HCT116 (cell line): ENCODE measurements around the gene DNAH10. TPM values are rescaled to one million over a fixed set of nuclear protein-coding genes. Genes with fewer than 3 reads are reported as not detected.

Experiments
- ATAC-seq: fragments of 200-7000 bp; cut with Tn5 transposase; 2 replicates; pipeline ENCODE4 v1.9.1; 2020; ENCODE audit warnings: mild to moderate bottlenecking, moderate library complexity
- BruUV-seq: library from RNA; stranded (reverse); fragments of 400-500 nt; replicated peaks from 2 replicates; lab custom pipeline; 2021; lab: Mats Ljungman, UMichigan
- CTCF ChIA-PET: fragments of 300-600 bp; sonication (Branson Sonifier 250); formaldehyde crosslinking; loops from one replicate; lab custom pipeline; 2021; ENCODE audit warnings: antibody characterized with exemption; lab: Charles Lee
- POLR2A ChIA-PET: fragments of 300-600, 350-600 bp; sonication (Branson Sonifier 250); formaldehyde crosslinking; loops from one replicate; lab custom pipeline; 2021; ENCODE audit warnings: antibody characterized with exemption; lab: Charles Lee
- RAD21 ChIA-PET, 2 experiments: fragments of 300-600 bp; sonication (Branson Sonifier 250); formaldehyde crosslinking; loops; one replicate each; lab custom pipeline; 2023; ENCODE audit warnings: low total read pairs in 2 of 2; ENCODE audit not compliant: uncharacterized antibody in 2 of 2, unreplicated experiment in 2 of 2, low non-redundant PET in 1 of 2; lab: Charles Lee
- DNase-seq: peaks from one replicate; pipeline ENCODE4 v3.0.0-alpha.2; 2010; ENCODE audit warnings: low read depth, low spot score
- H2AFZ ChIP-seq: fragments of 200-600 bp; shearing (Covaris generic), sonication (generic); 2 replicates; pipeline ENCODE4 v1.6.1; 2017; ENCODE audit warnings: low read depth, mixed run types, mixed read lengths, antibody characterized with exemption, low read length; ENCODE audit not compliant: poor library complexity, severe bottlenecking
- H3K27ac ChIP-seq: 2 replicates; pipeline ENCODE4 v1.5.1; 2012; ENCODE audit warnings: low read depth, low read length
- H3K27me3 ChIP-seq: fragments of 200-600 bp; sonication (generic); 2 replicates; pipeline ENCODE4 v1.6.1; 2016; ENCODE audit warnings: mixed run types, low read length, mixed read lengths; ENCODE audit not compliant: insufficient read depth
- H3K36me3 ChIP-seq, 2 experiments: fragments of 200-500 bp in 1 of 2; fragments of 200-600 bp in 1 of 2; sonication (Bioruptor generic) in 1 of 2; sonication (generic) in 1 of 2; 2 replicates each; pipeline versions ENCODE4 v1.5.1 to v1.6.1; 2014 to 2016; ENCODE audit warnings: low read length in 2 of 2, inconsistent platforms in 1 of 2, mixed read lengths in 1 of 2, mixed run types in 1 of 2; ENCODE audit not compliant: insufficient read depth in 2 of 2, control insufficient read depth in 1 of 2
- H3K4me1 ChIP-seq, 2 experiments: fragments of 200-600 bp in 1 of 2; sonication (generic) in 1 of 2; 2 replicates each; pipeline versions ENCODE4 v1.5.1 to v1.6.1; 2012 to 2017; ENCODE audit warnings: low read length in 2 of 2, inconsistent platforms in 1 of 2, mild to moderate bottlenecking in 1 of 2, mixed read lengths in 1 of 2, mixed run types in 1 of 2, moderate library complexity in 1 of 2; ENCODE audit not compliant: insufficient read depth in 2 of 2, control insufficient read depth in 1 of 2
- H3K4me2 ChIP-seq: fragments of 200-600 bp; sonication (generic); 2 replicates; pipeline ENCODE4 v1.6.1; 2017; ENCODE audit warnings: mixed run types, low read length, mixed read lengths
- H3K4me3 ChIP-seq, 2 experiments: fragments of 200-600 bp in 1 of 2; sonication (generic) in 1 of 2; replicated peaks in 1 of 2; 2 replicates each; pipeline ENCODE4 v1.5.1; 2011 to 2016; ENCODE audit warnings: low read length in 2 of 2, control low read depth in 1 of 2, low read depth in 1 of 2, mild to moderate bottlenecking in 1 of 2, mixed read lengths in 1 of 2, mixed run types in 1 of 2
- H3K79me2 ChIP-seq: fragments of 200-600 bp; sonication (generic); 2 replicates; pipeline ENCODE4 v1.6.1; 2017; ENCODE audit warnings: mild to moderate bottlenecking, mixed run types, low read length, moderate library complexity, mixed read lengths; ENCODE audit not compliant: insufficient read depth
- H3K9ac ChIP-seq: fragments of 200-600 bp; sonication (generic); 2 replicates; pipeline ENCODE4 v1.6.1; 2016; ENCODE audit warnings: low read length, mixed read lengths
- H3K9me2 ChIP-seq: fragments of 200-600 bp; sonication (generic), shearing (Covaris generic); 2 replicates; pipeline ENCODE4 v1.6.1; 2017; ENCODE audit warnings: mixed run types, mild to moderate bottlenecking, moderate library complexity; ENCODE audit not compliant: insufficient read depth
- H3K9me3 ChIP-seq, 2 experiments: fragments of 200-500 bp in 1 of 2; fragments of 200-600 bp in 1 of 2; sonication (Bioruptor generic) in 1 of 2; sonication (generic) in 1 of 2; 2 replicates each; pipeline ENCODE4 v1.6.1; 2014 to 2017; ENCODE audit warnings: low read length in 2 of 2, mixed read lengths in 2 of 2, inconsistent platforms in 1 of 2, low read depth in 1 of 2, mild to moderate bottlenecking in 1 of 2, mixed run types in 1 of 2, moderate library complexity in 1 of 2; ENCODE audit not compliant: control insufficient read depth in 1 of 2, insufficient read depth in 1 of 2
- H4K20me1 ChIP-seq: fragments of 200-600 bp; sonication (generic), shearing (Covaris generic); 2 replicates; pipeline ENCODE4 v1.6.1; 2017; ENCODE audit warnings: mixed run types, mild to moderate bottlenecking, moderate library complexity; ENCODE audit not compliant: insufficient read depth
- ATF3 ChIP-seq: IDR thresholded peaks from 2 replicates; pipeline ENCODE4 v1.6.1; 2012
- EGR1 ChIP-seq: IDR thresholded peaks from 2 replicates; pipeline ENCODE4 v1.6.1; 2012; ENCODE audit warnings: low read depth
- MAX ChIP-seq: IDR thresholded peaks from 2 replicates; pipeline ENCODE4 v1.6.1; 2012
- RAD21 ChIP-seq: IDR thresholded peaks from 2 replicates; pipeline ENCODE4 v1.6.1; 2012; ENCODE audit warnings: low read depth, mild to moderate bottlenecking
- SRF ChIP-seq: IDR thresholded peaks from 2 replicates; pipeline ENCODE4 v1.6.1; 2012; ENCODE audit warnings: low read depth
- TCF7L2 ChIP-seq: IDR thresholded peaks from 2 replicates; pipeline ENCODE4 v1.7.0; 2011; ENCODE audit warnings: borderline replicate concordance, inconsistent platforms; ENCODE audit not compliant: insufficient read depth, insufficient read length; ENCODE audit errors: extremely low read depth
- YY1 ChIP-seq: IDR thresholded peaks from 2 replicates; pipeline ENCODE4 v1.6.1; 2011; ENCODE audit warnings: low read length, low read depth, moderate library complexity, mild to moderate bottlenecking; ENCODE audit not compliant: insufficient replicate concordance; ENCODE audit errors: extremely low read depth
- ZFX ChIP-seq: fragments of 450-650 bp; IDR thresholded peaks from 2 replicates; pipeline ENCODE4 v1.6.1; 2017
- ZNF274 ChIP-seq: fragments of 200-500 bp; sonication (Bioruptor generic); IDR thresholded peaks from 2 replicates; pipeline ENCODE4 v1.6.1; 2014; ENCODE audit warnings: mild to moderate bottlenecking, low read depth, low read length, inconsistent platforms
- intact Hi-C: fragments of 100-400 bp; cut with micrococcal nuclease; formaldehyde crosslinking; loops from 2 replicates; pipeline ENCODE4 v1.10.0; 2022
- total RNA-seq: library from RNA; stranded (reverse); gene quantifications from one replicate; pipeline ENCODE4 v1.2.1, GENCODE V29; 2021; ENCODE audit not compliant: unreplicated experiment

Gene DNAH10
- total RNA-seq, 1 experiment from 2014 or later = 1.3 TPM

DNA sequence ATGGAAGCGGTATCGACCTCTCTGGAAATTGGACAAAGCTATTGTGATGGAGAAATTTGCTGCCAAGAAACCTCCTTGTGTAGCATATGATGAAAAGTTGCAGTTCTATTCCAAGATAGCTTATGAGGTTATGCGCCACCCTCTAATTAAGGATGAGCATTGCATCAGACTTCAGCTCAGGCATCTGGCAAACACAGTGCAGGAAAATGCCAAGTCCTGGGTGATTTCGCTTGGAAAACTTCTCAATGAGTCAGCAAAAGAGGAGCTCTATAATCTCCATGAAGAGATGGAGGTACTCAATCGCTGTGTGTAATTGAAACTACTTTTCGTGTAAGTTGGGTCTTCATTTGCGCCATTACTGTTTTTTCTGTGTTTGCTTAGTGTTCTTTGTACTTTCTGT, 51.2 kb downstream of the DNAH10 start:
- Histone ChIP-seq H3K36me3 (no peaks in the 10 kb centered on the region), H3K4me3 (no peak overlapping the region), H3K27ac (no peak overlapping the region), H3K9me2 (no peaks in the 10 kb centered on the region), H3K27me3 (no peaks in the 10 kb centered on the region), H3K9ac (no peak overlapping the region)
- ChIA-PET CTCF (interaction anchor here (1.1 kb wide), 1 partner anchor 28 kb away, joined by 3 read pairs; no protein-coding TSS in a partner anchor), POLR2A (no interaction called here), RAD21 (no interaction called here)
- BruUV-seq = no TSS peak
- TF ChIP-seq RAD21 = no peak
- TF ChIP-seq EGR1 = no peak
- no peak for TF ChIP-seq ATF3
- TF ChIP-seq MAX = no peak
- no peak for TF ChIP-seq ZNF274
- no peak for TF ChIP-seq ZFX
- TF ChIP-seq, all 23 proteins: peak for 0
- intact Hi-C loops = no loop called here
- Histone ChIP-seq H2AFZ (no peak overlapping the region), H3K4me2 (no peak overlapping the region), H3K79me2 (no peaks in the 10 kb centered on the region), H3K9me3 (peaks cover 8 to 13% of the 10 kb centered on the region in 2 experiments; a peak in 3 of 4 replicates), H3K4me1 (no peaks in the 10 kb centered on the region), H4K20me1 (no peaks in the 10 kb centered on the region)
- ATAC-seq (no peak), DNase-seq (no peak)

GRCh38 chr12:123815968-123816367, 53.9 kb downstream of the DNAH10 start:
- Histone ChIP-seq H3K9me3 (peaks cover 8 to 13% of the 10 kb centered on the region in 2 experiments; a peak in 3 of 4 replicates), H3K27ac (no peak overlapping the region), H3K27me3 (no peaks in the 10 kb centered on the region), H3K4me3 (no peak overlapping the region), H3K9me2 (no peaks in the 10 kb centered on the region), H3K4me1 (no peaks in the 10 kb centered on the region), H3K4me2 (no peak overlapping the region), H4K20me1 (no peaks in the 10 kb centered on the region), H3K79me2 (no peaks in the 10 kb centered on the region), H3K9ac (no peak overlapping the region), H3K36me3 (no peaks in the 10 kb centered on the region), H2AFZ (no peak overlapping the region)
- BruUV-seq = no TSS peak
- DNase-seq = no peak
- ChIA-PET POLR2A (no interaction called here), RAD21 (no interaction called here), CTCF (no interaction called here)
- intact Hi-C loops = no loop called here
- ATAC-seq = no peak
- no peak for TF ChIP-seq SRF
- no peak for TF ChIP-seq YY1
- TF ChIP-seq TCF7L2 = no peak
